ENCODE results near the gene GPR55. TPM values are rescaled to one million over a fixed set of nuclear protein-coding genes. Genes with fewer than 3 reads are reported as not detected.

GPR55 gene
- polyA plus RNA-seq, 4 donors = 0.22 to 1.6 (median 0.56) TPM

DNA sequence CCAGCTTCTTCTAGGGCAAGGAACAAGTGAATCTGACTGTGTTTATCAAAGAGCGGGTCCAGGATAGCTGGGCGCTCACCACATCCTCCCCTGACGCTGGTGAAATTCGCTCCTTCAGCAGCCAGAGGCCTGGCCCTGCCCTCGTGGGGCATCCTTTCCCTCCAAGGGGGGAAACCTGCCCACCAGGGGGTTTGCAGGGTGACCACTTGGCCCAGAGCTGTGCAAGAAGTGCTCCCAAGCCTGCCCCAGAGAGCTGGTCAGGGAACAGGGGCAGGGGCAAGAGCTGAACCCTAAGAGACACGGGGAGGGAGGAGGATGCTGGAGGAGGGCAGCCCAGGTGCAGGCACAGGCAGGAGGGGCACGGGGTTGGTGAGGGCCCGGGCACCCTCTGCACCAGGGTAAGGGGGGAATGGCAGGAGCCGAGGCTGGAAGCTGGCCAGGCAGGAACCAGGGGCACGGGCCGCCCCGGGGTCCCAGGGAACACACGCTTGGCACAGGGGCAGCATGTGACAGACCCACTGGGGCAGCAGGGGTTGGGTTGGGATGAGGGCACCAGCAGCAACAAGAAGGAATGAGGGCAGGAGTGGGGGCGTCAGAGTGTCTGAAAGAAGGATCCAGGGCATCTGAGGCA is 2.8 kb upstream of the GPR55 start:
- 84 to 87% (median 85%) methylated on average over 14 of the region's 14 CpGs for WGBS, 3 donors
- FAIRE-seq = no peak
- H3K36me3 ChIP-seq (ENCODE audit: control insufficient read depth in 3 of 3, insufficient read depth in 2 of 3, low read depth in 1 of 3, low read length in 3 of 3) = no peaks in the 10 kb centered on the region

DNA sequence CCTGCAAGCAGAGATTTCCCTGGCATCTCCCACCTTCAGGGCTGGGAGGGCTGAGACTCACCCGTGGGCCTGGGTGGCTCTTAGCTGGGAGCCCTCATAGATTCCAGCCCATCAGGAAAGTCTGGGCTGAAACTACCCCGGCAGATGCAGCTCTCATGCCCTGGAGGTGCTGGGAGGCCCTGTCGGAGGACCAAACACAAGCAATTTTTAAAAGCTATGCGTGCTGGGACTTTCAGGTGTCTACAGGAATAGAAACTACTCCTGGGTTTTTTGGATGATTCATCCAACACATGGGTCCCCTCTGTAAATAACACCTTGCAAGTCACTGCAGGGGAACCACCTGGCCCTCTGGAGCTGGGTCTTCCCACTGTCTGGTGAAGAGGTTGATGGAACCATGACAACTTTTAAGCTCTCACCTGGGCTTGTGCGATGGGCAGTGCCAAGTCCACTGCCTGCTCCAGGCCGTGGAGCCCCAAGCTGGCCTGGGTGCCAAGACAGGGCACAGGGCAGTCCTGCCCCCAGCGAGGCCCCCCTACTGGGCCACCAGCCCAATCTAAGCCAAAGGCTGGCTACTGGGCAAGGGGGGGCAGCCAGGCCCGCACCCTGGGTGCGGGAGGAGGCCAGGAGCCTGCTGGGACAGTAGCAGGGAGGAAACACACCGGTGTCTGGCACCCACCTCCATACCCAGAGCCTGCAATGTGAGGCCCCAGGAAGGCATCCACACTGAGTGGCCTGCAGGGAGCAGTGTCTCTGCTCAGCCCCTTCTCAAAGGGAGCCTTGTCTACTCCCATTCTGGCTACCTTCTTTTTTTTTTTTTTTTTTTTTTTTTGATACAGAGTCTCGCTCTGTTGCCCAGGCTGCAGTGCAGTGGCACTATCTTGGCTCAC is 1.1 kb upstream of the GPR55 start:
- FAIRE-seq (no peak), DNase-seq (no peak)
- Histone ChIP-seq H3K4me3 (ENCODE audit: low read depth in 1 of 3, low read length in 3 of 3) (no peak overlapping the region), H3K4me1 (ENCODE audit: control insufficient read depth in 3 of 3, insufficient read depth in 2 of 3, low read depth in 1 of 3, low read length in 2 of 3) (no peaks in the 10 kb centered on the region), H3K27me3 (ENCODE audit: control insufficient read depth in 3 of 3, insufficient read depth in 3 of 3, low read length in 3 of 3) (peaks cover 0 to 4% (median 0%) of the 10 kb centered on the region in 3 donors), H3K9me3 (ENCODE audit: control insufficient read depth in 2 of 2, insufficient read depth in 1 of 2, low read depth in 1 of 2, low read length in 1 of 2) (no peaks in the 10 kb centered on the region), H3K27ac (ENCODE audit: low read depth in 1 of 3, low read length in 2 of 3) (peak overlapping the region in 1 of 3 donors; percentile 68), H3K36me3 (ENCODE audit: control insufficient read depth in 3 of 3, insufficient read depth in 2 of 3, low read depth in 1 of 3, low read length in 3 of 3) (no peaks in the 10 kb centered on the region)
- 78 to 86% (median 84%) methylated on average over 10 to 11 of the region's 11 CpGs for WGBS, 3 donors

More for the DNA sequence above, 2.8 kb upstream of the GPR55 start:
- H3K4me1 ChIP-seq (ENCODE audit: control insufficient read depth in 3 of 3, insufficient read depth in 2 of 3, low read depth in 1 of 3, low read length in 2 of 3) = no peaks in the 10 kb centered on the region
- H3K27ac ChIP-seq (ENCODE audit: low read depth in 1 of 3, low read length in 2 of 3) = no peak overlapping the region
- no peak for DNase-seq
- H3K27me3 ChIP-seq (ENCODE audit: control insufficient read depth in 3 of 3, insufficient read depth in 3 of 3, low read length in 3 of 3) = peaks cover 0 to 4% (median 0%) of the 10 kb centered on the region in 3 donors
- no peaks in the 10 kb centered on the region for H3K9me3 ChIP-seq (ENCODE audit: control insufficient read depth in 2 of 2, insufficient read depth in 1 of 2, low read depth in 1 of 2, low read length in 1 of 2)
- no peak overlapping the region for H3K4me3 ChIP-seq (ENCODE audit: low read depth in 1 of 3, low read length in 3 of 3)

DNA sequence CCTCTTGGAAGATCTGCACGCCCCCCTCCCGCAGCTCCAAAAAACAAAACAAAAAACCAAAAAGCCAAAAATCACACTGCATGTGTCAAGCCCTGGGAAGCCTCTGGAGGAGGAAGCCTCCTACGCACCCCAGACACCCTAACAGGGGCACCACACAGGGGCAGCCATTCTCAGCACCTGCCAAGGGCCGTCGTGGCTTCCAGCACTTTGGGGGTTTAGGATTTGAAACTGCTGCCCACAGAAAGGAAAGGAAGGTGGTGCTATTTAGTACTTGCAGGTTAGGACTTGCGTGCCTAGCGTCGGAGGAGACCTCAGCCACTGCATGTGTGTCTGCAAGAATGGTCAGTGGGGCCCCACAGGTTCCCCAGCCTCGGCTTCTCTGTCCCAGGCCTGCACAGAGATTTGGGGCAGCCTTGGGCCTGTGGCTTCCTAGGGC is 419 bp upstream of the GPR55 start:
- WGBS, 3 donors = 64 to 73% (median 70%) methylated on average over 9 of the region's 9 CpGs
- no peaks in the 10 kb centered on the region for H3K4me1 ChIP-seq (ENCODE audit: control insufficient read depth in 3 of 3, insufficient read depth in 2 of 3, low read depth in 1 of 3, low read length in 2 of 3)
- FAIRE-seq (no peak), DNase-seq (no peak)
- no peak overlapping the region for H3K4me3 ChIP-seq (ENCODE audit: low read depth in 1 of 3, low read length in 3 of 3)
- peaks cover 0 to 4% (median 0%) of the 10 kb centered on the region in 3 donors for H3K27me3 ChIP-seq (ENCODE audit: control insufficient read depth in 3 of 3, insufficient read depth in 3 of 3, low read length in 3 of 3)
- H3K36me3 ChIP-seq (ENCODE audit: control insufficient read depth in 3 of 3, insufficient read depth in 2 of 3, low read depth in 1 of 3, low read length in 3 of 3) = no peaks in the 10 kb centered on the region
- H3K9me3 ChIP-seq (ENCODE audit: control insufficient read depth in 2 of 2, insufficient read depth in 1 of 2, low read depth in 1 of 2, low read length in 1 of 2) = no peaks in the 10 kb centered on the region
- peak overlapping the region in 2 of 3 donors; percentile 24 to 68 for H3K27ac ChIP-seq (ENCODE audit: low read depth in 1 of 3, low read length in 2 of 3)

DNA sequence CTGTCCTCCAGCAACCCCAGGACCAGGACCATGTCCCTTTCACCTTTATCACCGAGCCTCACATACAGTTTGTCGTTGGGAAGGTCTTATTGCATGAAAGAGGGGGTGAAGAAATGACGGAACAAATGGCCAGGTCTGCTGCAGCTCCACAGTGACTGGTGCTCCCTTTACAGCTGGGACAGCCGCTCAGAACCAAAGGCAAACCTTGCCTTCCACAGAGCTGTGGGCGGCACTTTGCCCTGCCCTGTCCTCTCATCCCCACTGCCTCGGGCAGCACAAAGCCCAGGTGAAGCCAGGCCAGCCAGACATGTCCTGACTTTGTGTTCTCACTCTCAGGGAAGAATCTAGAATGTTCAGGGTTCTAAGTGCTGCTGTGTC is 961 bp downstream of the GPR55 start:
- WGBS, 3 donors = 34 to 74% (median 40%) methylated on average over 6 of the region's 6 CpGs
- peak overlapping the region in 1 of 3 donors; percentile 4 for H3K4me3 ChIP-seq (ENCODE audit: low read depth in 1 of 3, low read length in 3 of 3)
- DNase-seq = no peak
- no peak overlapping the region for H3K27ac ChIP-seq (ENCODE audit: low read depth in 1 of 3, low read length in 2 of 3)
- no peaks in the 10 kb centered on the region for H3K4me1 ChIP-seq (ENCODE audit: control insufficient read depth in 3 of 3, insufficient read depth in 2 of 3, low read depth in 1 of 3, low read length in 2 of 3)
- H3K27me3 ChIP-seq (ENCODE audit: control insufficient read depth in 3 of 3, insufficient read depth in 3 of 3, low read length in 3 of 3) = peaks cover 0 to 4% (median 0%) of the 10 kb centered on the region in 3 donors
- H3K9me3 ChIP-seq (ENCODE audit: control insufficient read depth in 2 of 2, insufficient read depth in 1 of 2, low read depth in 1 of 2, low read length in 1 of 2) = no peaks in the 10 kb centered on the region
- no peaks in the 10 kb centered on the region for H3K36me3 ChIP-seq (ENCODE audit: control insufficient read depth in 3 of 3, insufficient read depth in 2 of 3, low read depth in 1 of 3, low read length in 3 of 3)
- FAIRE-seq = no peak

DNA sequence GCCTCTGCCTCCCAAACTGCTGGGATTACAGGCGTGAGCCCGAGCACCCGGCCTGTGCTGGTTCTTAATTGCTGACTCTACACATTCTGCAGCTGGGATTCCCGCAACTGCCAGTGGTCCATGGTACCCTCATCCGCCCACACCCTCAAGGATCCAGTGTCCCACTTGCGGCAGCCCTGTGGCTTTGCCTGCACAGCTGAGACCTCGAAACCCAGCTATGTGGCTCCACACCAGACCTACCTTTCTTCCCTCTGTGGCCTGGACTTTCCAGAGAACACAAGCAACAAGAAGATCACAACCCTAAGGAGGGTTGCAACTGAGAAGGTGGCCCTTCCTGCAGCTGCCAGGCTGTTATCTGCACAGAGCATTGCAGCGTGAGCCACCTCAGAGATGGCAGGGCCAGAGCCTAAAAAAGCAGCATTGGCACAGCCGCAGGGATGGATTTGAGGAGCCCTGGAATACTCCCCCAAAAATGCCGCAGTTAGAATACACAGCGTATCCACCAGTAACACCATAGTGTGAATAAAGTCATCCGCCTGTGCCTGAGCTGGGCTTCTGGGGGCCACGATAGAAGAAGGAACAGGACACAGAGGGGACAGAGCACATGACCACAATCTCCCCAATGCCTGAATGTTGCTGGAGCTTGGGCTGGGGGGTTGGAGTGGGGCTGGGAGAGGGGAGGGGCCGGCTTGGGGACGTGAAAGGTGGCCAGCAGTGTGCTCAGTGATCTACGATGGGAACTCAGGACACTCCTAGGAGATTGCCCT is 1.9 kb downstream of the GPR55 start:
- H3K36me3 ChIP-seq (ENCODE audit: control insufficient read depth in 3 of 3, insufficient read depth in 2 of 3, low read depth in 1 of 3, low read length in 3 of 3) = no peaks in the 10 kb centered on the region
- H3K27ac ChIP-seq (ENCODE audit: low read depth in 1 of 3, low read length in 2 of 3) = peak overlapping the region in 1 of 3 donors; percentile 8
- H3K4me3 ChIP-seq (ENCODE audit: low read depth in 1 of 3, low read length in 3 of 3) = peak overlapping the region in 1 of 3 donors; percentile 4
- FAIRE-seq = no peak
- DNase-seq = no peak
- H3K9me3 ChIP-seq (ENCODE audit: control insufficient read depth in 2 of 2, insufficient read depth in 1 of 2, low read depth in 1 of 2, low read length in 1 of 2) = no peaks in the 10 kb centered on the region
- H3K27me3 ChIP-seq (ENCODE audit: control insufficient read depth in 3 of 3, insufficient read depth in 3 of 3, low read length in 3 of 3) = peaks cover 0 to 4% (median 0%) of the 10 kb centered on the region in 3 donors
- H3K4me1 ChIP-seq (ENCODE audit: control insufficient read depth in 3 of 3, insufficient read depth in 2 of 3, low read depth in 1 of 3, low read length in 2 of 3) = no peaks in the 10 kb centered on the region
- 70 to 87% (median 72%) methylated on average over 16 of the region's 16 CpGs for WGBS, 3 donors

DNA sequence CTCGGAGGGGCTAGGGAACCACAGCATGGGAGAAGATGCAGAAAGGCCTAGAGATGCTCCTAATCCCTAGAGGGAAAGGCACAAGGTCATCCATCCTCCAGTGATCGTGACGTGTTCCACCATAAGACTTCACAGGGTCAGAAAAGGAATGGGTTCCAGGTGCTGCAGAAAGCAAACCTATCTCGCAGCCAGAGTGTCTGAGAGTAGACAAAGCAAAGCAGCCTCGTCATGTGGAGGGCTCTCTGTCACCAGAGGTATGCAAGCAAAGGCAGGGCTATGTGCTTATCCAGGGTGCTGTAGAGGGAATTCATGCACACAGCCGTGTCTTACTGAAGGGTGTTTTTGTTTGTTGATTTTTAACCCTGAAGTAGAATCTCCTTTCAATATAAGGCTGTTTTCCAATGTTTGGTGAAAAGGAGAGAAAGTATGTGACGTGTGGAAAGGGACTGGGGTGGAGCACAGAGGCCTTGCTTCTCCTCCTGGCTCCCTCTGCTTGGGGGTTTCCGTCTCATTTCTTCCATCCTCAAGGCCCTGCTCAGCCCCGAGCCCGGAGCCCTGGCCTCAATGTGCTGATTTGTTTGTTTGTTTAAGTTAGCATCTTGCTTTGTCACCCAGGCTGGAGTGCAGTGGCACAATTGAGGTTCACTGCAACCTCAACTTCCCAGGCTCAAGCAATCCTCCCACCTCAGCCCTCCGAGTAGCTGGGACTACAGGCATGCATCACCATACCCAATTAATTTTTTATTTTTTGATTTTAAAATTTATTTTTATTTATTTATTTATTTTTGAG is 3.0 kb downstream of the GPR55 start:
- DNase-seq (no peak), FAIRE-seq (no peak)
- Histone ChIP-seq H3K4me3 (ENCODE audit: low read depth in 1 of 3, low read length in 3 of 3) (peak overlapping the region in 1 of 3 donors; percentile 2), H3K9me3 (ENCODE audit: control insufficient read depth in 2 of 2, insufficient read depth in 1 of 2, low read depth in 1 of 2, low read length in 1 of 2) (no peaks in the 10 kb centered on the region), H3K27ac (ENCODE audit: low read depth in 1 of 3, low read length in 2 of 3) (no peak overlapping the region), H3K36me3 (ENCODE audit: control insufficient read depth in 3 of 3, insufficient read depth in 2 of 3, low read depth in 1 of 3, low read length in 3 of 3) (no peaks in the 10 kb centered on the region), H3K4me1 (ENCODE audit: control insufficient read depth in 3 of 3, insufficient read depth in 2 of 3, low read depth in 1 of 3, low read length in 2 of 3) (no peaks in the 10 kb centered on the region), H3K27me3 (ENCODE audit: control insufficient read depth in 3 of 3, insufficient read depth in 3 of 3, low read length in 3 of 3) (peaks cover 0 to 8% (median 0%) of the 10 kb centered on the region in 3 donors)
- WGBS, 3 donors = 57 to 78% (median 67%) methylated on average over 11 of the region's 11 CpGs

DNA sequence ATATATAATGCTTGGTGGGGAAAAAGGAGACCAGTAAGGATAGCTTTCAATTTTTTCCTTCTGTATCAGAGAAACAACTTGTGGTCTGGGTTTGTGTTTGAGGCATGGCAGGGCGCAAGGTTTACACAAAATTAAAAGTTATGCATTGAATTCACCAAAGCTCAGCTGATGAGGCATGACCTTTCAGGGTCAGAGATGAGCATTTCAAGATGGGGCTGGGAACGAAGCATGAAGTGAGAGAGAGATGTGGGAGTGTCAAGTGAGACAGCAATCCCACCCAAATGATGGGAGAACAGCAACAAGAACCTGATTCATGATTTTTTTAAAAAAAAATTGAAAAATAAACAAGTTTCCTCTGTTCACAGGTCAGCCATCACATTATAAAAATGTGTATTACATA is 4.9 kb downstream of the GPR55 start:
- Histone ChIP-seq H3K4me3 (ENCODE audit: low read depth in 1 of 3, low read length in 3 of 3) (no peak overlapping the region), H3K9me3 (ENCODE audit: control insufficient read depth in 2 of 2, insufficient read depth in 1 of 2, low read depth in 1 of 2, low read length in 1 of 2) (no peaks in the 10 kb centered on the region), H3K36me3 (ENCODE audit: control insufficient read depth in 3 of 3, insufficient read depth in 2 of 3, low read depth in 1 of 3, low read length in 3 of 3) (no peaks in the 10 kb centered on the region), H3K27ac (ENCODE audit: low read depth in 1 of 3, low read length in 2 of 3) (peak overlapping the region in 1 of 3 donors; percentile 45), H3K4me1 (ENCODE audit: control insufficient read depth in 3 of 3, insufficient read depth in 2 of 3, low read depth in 1 of 3, low read length in 2 of 3) (no peaks in the 10 kb centered on the region), H3K27me3 (ENCODE audit: control insufficient read depth in 3 of 3, insufficient read depth in 3 of 3, low read length in 3 of 3) (peaks cover 0 to 8% (median 0%) of the 10 kb centered on the region in 3 donors)
- DNase-seq (no peak), FAIRE-seq (no peak)
- WGBS, 3 donors = 39 to 71% (median 64%) methylated on average over 2 of the region's 2 CpGs
